SU-DHL-6 (cell line): Measurements from ENCODE around the gene CPB1.

Experiments used
- H2AFZ ChIP-seq: fragments of 200-600 bp; sonication (generic); 2 replicates; pipeline ENCODE4 v1.6.1; 2014; ENCODE audit warnings: low read depth, mild to moderate bottlenecking, moderate library complexity, mixed read lengths, antibody characterized with exemption, low read length; ENCODE audit not compliant: severe bottlenecking
- H3F3A ChIP-seq: fragments of 200-600 bp; shearing (Covaris generic); 2 replicates; pipeline ENCODE4 v1.6.0; 2016; ENCODE audit warnings: antibody characterized with exemption, mild to moderate bottlenecking; ENCODE audit not compliant: insufficient read depth
- H3K27ac ChIP-seq: fragments of 200-600 bp; sonication (generic); 2 replicates; pipeline ENCODE4 v1.5.1; 2016; ENCODE audit warnings: low read depth, mild to moderate bottlenecking, low read length, moderate library complexity, mixed read lengths
- H3K27me3 ChIP-seq: fragments of 200-600 bp; sonication (generic), shearing (Covaris generic); 2 replicates; pipeline ENCODE4 v1.6.0; 2014; ENCODE audit warnings: mild to moderate bottlenecking, low read length
- H3K36me3 ChIP-seq: fragments of 200-600 bp; sonication (generic); 2 replicates; pipeline ENCODE4 v1.6.1; 2014; ENCODE audit warnings: mild to moderate bottlenecking, low read length, mixed read lengths
- H3K4me2 ChIP-seq: fragments of 300-600, 200-600 bp; shearing (Covaris generic), sonication (generic); 2 replicates; pipeline ENCODE4 v1.6.0; 2014; ENCODE audit warnings: low read length, low read depth, mild to moderate bottlenecking; ENCODE audit not compliant: poor library complexity, severe bottlenecking
- H3K4me3 ChIP-seq: fragments of 200-600 bp; sonication (generic); 2 replicates; pipeline ENCODE4 v1.5.1; 2014; ENCODE audit warnings: antibody characterized with exemption, low read length, mild to moderate bottlenecking, mixed read lengths; ENCODE audit not compliant: insufficient read depth, poor library complexity, severe bottlenecking
- H3K79me2 ChIP-seq: fragments of 200-600 bp; sonication (generic); 2 replicates; pipeline ENCODE4 v1.6.1; 2014; ENCODE audit warnings: mild to moderate bottlenecking, low read length, moderate library complexity; ENCODE audit not compliant: insufficient read depth
- H3K9ac ChIP-seq: fragments of 200-600 bp; sonication (generic); 2 replicates; pipeline ENCODE4 v1.7.0; 2014; ENCODE audit warnings: mild to moderate bottlenecking, low read length
- H3K9me2 ChIP-seq: fragments of 200-600 bp; sonication (generic); replicated peaks from 2 replicates; pipeline ENCODE4 v1.6.1; 2014; ENCODE audit warnings: low read length; ENCODE audit not compliant: insufficient read depth
- H3K9me3 ChIP-seq: fragments of 200-600 bp; sonication (generic); 2 replicates; pipeline ENCODE4 v1.6.1; 2014; ENCODE audit warnings: low read length, mixed read lengths; ENCODE audit not compliant: insufficient read depth
- H4K20me1 ChIP-seq: fragments of 200-600 bp; sonication (generic); 2 replicates; pipeline ENCODE4 v1.6.1; 2014; ENCODE audit warnings: low read depth, mild to moderate bottlenecking, antibody characterized with exemption, low read length, moderate library complexity, mixed read lengths
- EZH2phosphoT487 ChIP-seq: fragments of 200-600 bp; sonication (generic), shearing (Covaris generic); conservative IDR thresholded peaks from 2 replicates; pipeline ENCODE4 v1.6.1; 2018; ENCODE audit warnings: mild to moderate bottlenecking, antibody characterized with exemption, low read length, moderate library complexity, mixed read lengths
- TF ChIP-seq, protein P1 (sequence below): fragments of 200-600 bp; sonication (generic); IDR thresholded peaks from one replicate; pipeline ENCODE4 v1.5.1; 2017; ENCODE audit warnings: antibody characterized with exemption, mild to moderate bottlenecking, low read length, moderate library complexity; ENCODE audit not compliant: insufficient read depth, poor library complexity, severe bottlenecking

The CPB1 gene

DNA sequence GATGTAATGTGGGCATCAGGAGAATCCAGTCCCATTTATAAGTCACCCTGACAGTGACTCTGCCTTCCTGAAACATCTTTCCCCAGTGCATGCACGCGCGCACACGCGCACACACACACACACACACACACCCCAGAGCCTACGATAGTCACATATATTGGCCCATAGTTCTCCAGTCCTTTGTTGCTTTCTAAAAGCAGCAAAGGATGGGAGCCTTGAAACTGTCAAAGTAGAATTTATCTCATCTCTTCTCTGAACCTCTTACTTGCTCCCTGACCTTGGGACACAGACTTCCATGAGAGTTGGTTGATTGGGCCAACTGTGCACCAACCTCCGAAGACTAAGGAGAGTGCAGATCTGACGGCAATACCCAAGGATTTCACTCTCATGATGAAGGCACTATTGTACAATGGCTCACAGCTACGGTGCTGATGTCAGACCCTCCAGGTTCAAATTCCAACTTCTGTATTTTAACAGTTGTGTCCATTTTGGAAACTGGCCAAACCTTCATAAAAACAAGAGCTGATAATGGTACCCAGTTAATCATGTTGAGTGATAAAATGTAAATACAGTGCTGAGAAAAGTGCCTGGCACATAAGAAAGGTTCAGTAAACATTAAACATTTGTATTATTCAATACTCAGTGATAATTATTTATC is 45.8 kb downstream of the CPB1 start:
- Histone ChIP-seq H2AFZ (no peak overlapping the region), H3K27ac (no peak overlapping the region), H3K36me3 (no peaks in the 10 kb centered on the region), H3K4me3 (no peak overlapping the region), H3K9me2 (no peaks in the 10 kb centered on the region), H3K27me3 (no peaks in the 10 kb centered on the region), H3K79me2 (no peaks in the 10 kb centered on the region), H3K9me3 (no peaks in the 10 kb centered on the region), H3K4me2 (no peak overlapping the region), H3K9ac (no peak overlapping the region), H3F3A (no peaks in the 10 kb centered on the region), H4K20me1 (no peaks in the 10 kb centered on the region; the same call in 1 of the 2 replicates)
- no peak for TF ChIP-seq EZH2phosphoT487

DNA sequence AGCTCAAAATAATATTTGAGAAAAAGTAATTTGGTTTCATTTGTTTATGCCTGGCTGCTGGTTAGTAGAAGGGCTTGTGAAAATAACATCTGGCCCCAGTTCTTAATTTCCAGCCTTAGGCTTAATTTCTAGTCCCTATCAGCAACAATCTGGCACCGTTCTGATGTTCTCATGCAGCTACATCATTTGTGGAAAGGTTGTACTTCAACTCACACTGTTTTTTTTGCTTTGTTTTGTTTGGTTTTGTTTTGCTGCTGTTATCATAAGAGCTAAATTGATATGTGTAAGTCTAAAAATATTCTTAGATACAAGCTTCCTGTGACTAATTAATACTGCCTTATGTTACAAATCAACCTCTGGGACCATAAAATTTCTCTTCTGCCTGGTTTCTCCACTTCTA is 46.4 kb downstream of the CPB1 start:
- Histone ChIP-seq H3K4me2 (no peak overlapping the region), H3K4me3 (no peak overlapping the region), H3K9me3 (no peaks in the 10 kb centered on the region), H3K27me3 (no peaks in the 10 kb centered on the region), H4K20me1 (no peaks in the 10 kb centered on the region; the same call in 1 of the 2 replicates), H3K27ac (no peak overlapping the region), H3F3A (no peaks in the 10 kb centered on the region), H3K79me2 (no peaks in the 10 kb centered on the region), H3K36me3 (no peaks in the 10 kb centered on the region), H3K9ac (no peak overlapping the region), H2AFZ (no peak overlapping the region), H3K9me2 (no peaks in the 10 kb centered on the region)
- TF ChIP-seq, protein P1, sequence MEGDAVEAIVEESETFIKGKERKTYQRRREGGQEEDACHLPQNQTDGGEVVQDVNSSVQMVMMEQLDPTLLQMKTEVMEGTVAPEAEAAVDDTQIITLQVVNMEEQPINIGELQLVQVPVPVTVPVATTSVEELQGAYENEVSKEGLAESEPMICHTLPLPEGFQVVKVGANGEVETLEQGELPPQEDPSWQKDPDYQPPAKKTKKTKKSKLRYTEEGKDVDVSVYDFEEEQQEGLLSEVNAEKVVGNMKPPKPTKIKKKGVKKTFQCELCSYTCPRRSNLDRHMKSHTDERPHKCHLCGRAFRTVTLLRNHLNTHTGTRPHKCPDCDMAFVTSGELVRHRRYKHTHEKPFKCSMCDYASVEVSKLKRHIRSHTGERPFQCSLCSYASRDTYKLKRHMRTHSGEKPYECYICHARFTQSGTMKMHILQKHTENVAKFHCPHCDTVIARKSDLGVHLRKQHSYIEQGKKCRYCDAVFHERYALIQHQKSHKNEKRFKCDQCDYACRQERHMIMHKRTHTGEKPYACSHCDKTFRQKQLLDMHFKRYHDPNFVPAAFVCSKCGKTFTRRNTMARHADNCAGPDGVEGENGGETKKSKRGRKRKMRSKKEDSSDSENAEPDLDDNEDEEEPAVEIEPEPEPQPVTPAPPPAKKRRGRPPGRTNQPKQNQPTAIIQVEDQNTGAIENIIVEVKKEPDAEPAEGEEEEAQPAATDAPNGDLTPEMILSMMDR, result no peak
- no peak for TF ChIP-seq EZH2phosphoT487

DNA sequence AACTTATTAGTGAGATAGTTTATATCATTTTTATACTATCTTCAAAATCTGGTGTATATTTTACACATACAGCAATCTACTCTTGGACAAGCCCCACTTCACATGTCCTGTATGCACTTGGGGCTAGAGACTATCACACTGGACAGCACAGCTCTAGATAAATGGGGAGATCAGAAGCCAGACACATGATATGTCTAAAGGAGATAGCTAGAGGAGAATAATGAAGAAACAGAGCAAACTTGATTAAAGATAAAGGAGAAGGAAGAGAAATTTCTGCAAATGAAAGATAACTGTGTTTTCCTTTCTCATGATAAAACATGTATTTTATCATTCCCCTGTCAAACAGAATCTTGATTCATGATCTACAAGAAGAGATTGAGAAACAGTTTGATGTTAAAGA is 50.5 kb downstream of the CPB1 start:
- H3K9me3 ChIP-seq, result no peaks in the 10 kb centered on the region
- no peaks in the 10 kb centered on the region for H3K36me3 ChIP-seq
- no peak overlapping the region for H3K27ac ChIP-seq
- no peak for TF ChIP-seq EZH2phosphoT487
- TF ChIP-seq, protein P1, result no peak
- H3K4me3 ChIP-seq, result no peak overlapping the region
- no peak overlapping the region for H3K9ac ChIP-seq
- H2AFZ ChIP-seq, result no peak overlapping the region
- no peaks in the 10 kb centered on the region for H3K27me3 ChIP-seq
- H3K79me2 ChIP-seq, result no peaks in the 10 kb centered on the region
- no peak overlapping the region for H3K4me2 ChIP-seq
- H3K9me2 ChIP-seq, result no peaks in the 10 kb centered on the region
- no peaks in the 10 kb centered on the region for H3F3A ChIP-seq
- H4K20me1 ChIP-seq, result no peaks in the 10 kb centered on the region; the same call in 1 of the 2 replicates

DNA sequence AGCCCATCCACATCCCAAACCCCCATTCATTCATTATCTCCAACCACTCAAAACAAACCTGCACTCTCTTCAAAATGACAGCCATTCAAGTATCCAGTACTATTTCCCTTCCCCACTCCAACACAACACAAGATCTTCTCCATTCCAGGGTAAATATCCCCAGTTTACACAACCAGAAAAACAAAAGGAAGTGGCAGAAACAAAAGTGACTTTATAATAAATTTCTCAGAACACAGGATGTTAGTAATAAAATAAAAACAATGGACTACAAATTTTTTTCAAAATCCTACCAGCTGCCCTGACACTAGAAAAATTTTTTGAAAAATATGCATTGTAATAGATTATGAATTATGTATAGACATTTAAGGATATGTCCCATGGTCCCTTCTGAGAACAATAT is 51.6 kb downstream of the CPB1 start:
- Histone ChIP-seq H3K4me3 (no peak overlapping the region), H3K79me2 (no peaks in the 10 kb centered on the region), H3F3A (no peaks in the 10 kb centered on the region), H3K27ac (no peak overlapping the region), H3K9ac (no peak overlapping the region), H4K20me1 (no peaks in the 10 kb centered on the region; the same call in 1 of the 2 replicates), H3K9me3 (no peaks in the 10 kb centered on the region), H2AFZ (no peak overlapping the region), H3K4me2 (no peak overlapping the region), H3K27me3 (no peaks in the 10 kb centered on the region), H3K9me2 (no peaks in the 10 kb centered on the region), H3K36me3 (no peaks in the 10 kb centered on the region)
- TF ChIP-seq EZH2phosphoT487, result no peak
- TF ChIP-seq, protein P1, result no peak
